ENCODE measurements around the gene APOL6. TPM values are rescaled to one million over a fixed set of nuclear protein-coding genes. Genes with fewer than 3 reads are reported as not detected.
"Not testable (repeated sequence)": the region's sequence is repeated elsewhere in the genome, so short reads cannot be mapped to it uniquely, and the experiment has no call there.

APOL6 gene
- total RNA-seq, 1 donor from 2014 or later, result 4.8 TPM

GRCh38 chr22:35618427-35619223 lies 29.6 kb upstream of the APOL6 start:
- no peaks in the 10 kb centered on the region for H3K27me3 ChIP-seq (ENCODE audit: low read depth)
- peaks cover 63% of the 10 kb centered on the region for H3K4me1 ChIP-seq
- peak overlapping the region; percentile 90 for H3K27ac ChIP-seq (replicated peaks)
- no peaks in the 10 kb centered on the region for H3K9me3 ChIP-seq (replicated peaks)
- H3K4me3 ChIP-seq, result no peak overlapping the region
- peaks cover 9% of the 10 kb centered on the region for H3K36me3 ChIP-seq
- intact Hi-C loops (cut with micrococcal nuclease), result no loop called here
- TF ChIP-seq, protein P1, sequence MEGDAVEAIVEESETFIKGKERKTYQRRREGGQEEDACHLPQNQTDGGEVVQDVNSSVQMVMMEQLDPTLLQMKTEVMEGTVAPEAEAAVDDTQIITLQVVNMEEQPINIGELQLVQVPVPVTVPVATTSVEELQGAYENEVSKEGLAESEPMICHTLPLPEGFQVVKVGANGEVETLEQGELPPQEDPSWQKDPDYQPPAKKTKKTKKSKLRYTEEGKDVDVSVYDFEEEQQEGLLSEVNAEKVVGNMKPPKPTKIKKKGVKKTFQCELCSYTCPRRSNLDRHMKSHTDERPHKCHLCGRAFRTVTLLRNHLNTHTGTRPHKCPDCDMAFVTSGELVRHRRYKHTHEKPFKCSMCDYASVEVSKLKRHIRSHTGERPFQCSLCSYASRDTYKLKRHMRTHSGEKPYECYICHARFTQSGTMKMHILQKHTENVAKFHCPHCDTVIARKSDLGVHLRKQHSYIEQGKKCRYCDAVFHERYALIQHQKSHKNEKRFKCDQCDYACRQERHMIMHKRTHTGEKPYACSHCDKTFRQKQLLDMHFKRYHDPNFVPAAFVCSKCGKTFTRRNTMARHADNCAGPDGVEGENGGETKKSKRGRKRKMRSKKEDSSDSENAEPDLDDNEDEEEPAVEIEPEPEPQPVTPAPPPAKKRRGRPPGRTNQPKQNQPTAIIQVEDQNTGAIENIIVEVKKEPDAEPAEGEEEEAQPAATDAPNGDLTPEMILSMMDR (IDR thresholded peaks at IDR 0.05; ENCODE audit: borderline replicate concordance), result no peak
- no peak for DNase-seq

DNA sequence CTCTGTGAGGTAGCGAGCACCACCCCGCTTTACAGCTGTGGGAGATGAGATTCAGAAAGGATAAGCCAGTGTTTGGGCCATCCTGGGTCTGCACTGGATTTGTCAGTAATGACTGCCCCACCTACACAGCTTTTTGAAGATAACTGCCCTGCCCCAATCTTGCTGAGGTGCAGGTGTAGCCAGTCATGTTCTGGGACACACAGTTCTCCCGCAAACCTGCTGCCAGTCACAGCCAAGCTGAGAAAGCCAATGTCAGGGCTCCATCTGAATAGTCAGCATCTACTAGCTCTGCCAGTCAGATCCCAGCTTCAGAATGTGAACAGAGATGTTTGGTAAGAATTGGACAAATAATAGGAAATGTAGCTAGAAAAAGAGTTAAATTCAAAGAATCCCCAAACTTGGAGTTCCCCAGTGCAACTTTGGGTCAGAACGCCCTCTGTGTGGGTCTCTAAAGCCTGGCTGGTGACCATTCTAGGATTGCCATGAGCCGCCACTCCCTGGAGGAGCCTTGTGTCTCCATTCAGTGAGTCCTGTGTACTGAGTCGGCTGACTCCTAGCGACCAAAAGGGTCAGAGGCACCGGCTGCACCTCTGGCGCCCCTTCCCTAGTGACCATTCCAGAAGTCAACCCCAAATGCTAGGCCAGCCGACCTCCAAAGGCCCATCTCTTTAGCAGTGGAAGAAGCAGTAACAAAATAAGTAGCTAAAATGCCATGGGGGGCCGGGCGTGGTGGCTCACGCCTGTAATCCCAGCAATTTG lies 28.7 kb upstream of the APOL6 start:
- DNase-seq, result no peak
- peaks cover 64% of the 10 kb centered on the region for H3K4me1 ChIP-seq
- H3K36me3 ChIP-seq, result peaks cover 6% of the 10 kb centered on the region
- no peaks in the 10 kb centered on the region for H3K9me3 ChIP-seq (replicated peaks)
- TF ChIP-seq, protein P1 (IDR thresholded peaks at IDR 0.05; ENCODE audit: borderline replicate concordance), result no peak
- intact Hi-C loops (cut with micrococcal nuclease), result no loop called here
- no peaks in the 10 kb centered on the region for H3K27me3 ChIP-seq (ENCODE audit: low read depth)
- H3K4me3 ChIP-seq, result no peak overlapping the region
- peak overlapping the region; percentile 90 for H3K27ac ChIP-seq (replicated peaks)

- intact Hi-C loops (cut with micrococcal nuclease), result no loop called here
- Histone ChIP-seq H3K4me3 (peak overlapping the region; percentile 50), H3K27ac (replicated peaks) (peak overlapping the region; percentile 90), H3K27me3 (ENCODE audit: low read depth) (no peaks in the 10 kb centered on the region), H3K9me3 (replicated peaks) (no peaks in the 10 kb centered on the region), H3K36me3 (no peaks in the 10 kb centered on the region), H3K4me1 (peaks cover 64% of the 10 kb centered on the region)
- TF ChIP-seq, protein P1 (IDR thresholded peaks at IDR 0.05; ENCODE audit: borderline replicate concordance), result no peak
- DNase-seq, result no peak
Measured at GRCh38 chr22:35620624-35621251, 27.5 kb upstream of the APOL6 start.

DNA sequence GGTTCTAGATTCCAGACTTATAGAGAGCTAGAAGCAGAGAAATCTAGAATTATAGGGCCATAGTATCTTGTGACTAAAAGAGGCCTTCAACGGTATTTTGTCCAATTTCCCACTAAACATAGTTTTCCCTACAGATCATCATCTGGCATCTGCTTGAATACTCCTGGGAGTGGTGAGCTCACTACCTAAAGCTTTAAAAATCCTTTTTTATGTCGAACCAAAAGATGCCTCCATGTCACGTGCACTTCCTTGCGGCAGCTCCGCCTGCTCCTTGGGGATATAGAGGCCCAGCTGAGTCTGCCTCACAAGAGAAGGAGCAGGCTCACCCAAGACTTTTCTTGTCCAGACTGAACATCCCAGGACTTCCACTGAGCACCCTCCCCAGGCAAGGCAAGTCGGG lies 26.8 kb upstream of the APOL6 start:
- TF ChIP-seq, protein P1 (IDR thresholded peaks at IDR 0.05; ENCODE audit: borderline replicate concordance), result no peak
- Histone ChIP-seq H3K4me3 (peak overlapping the region; percentile 50), H3K4me1 (peaks cover 69% of the 10 kb centered on the region), H3K9me3 (replicated peaks) (no peaks in the 10 kb centered on the region), H3K27ac (replicated peaks) (peak overlapping the region; percentile 90), H3K36me3 (no peaks in the 10 kb centered on the region), H3K27me3 (ENCODE audit: low read depth) (no peaks in the 10 kb centered on the region)
- intact Hi-C loops (cut with micrococcal nuclease), result no loop called here
- no peak for DNase-seq

GRCh38 chr22:35622191-35622913 lies 25.9 kb upstream of the APOL6 start:
- Histone ChIP-seq H3K9me3 (replicated peaks) (no peaks in the 10 kb centered on the region), H3K36me3 (no peaks in the 10 kb centered on the region), H3K4me3 (peak overlapping the region; percentile 50), H3K27ac (replicated peaks) (peak overlapping the region; percentile 90), H3K27me3 (ENCODE audit: low read depth) (no peaks in the 10 kb centered on the region), H3K4me1 (peaks cover 78% of the 10 kb centered on the region)
- intact Hi-C loops (cut with micrococcal nuclease), result no loop called here
- TF ChIP-seq, protein P1 (IDR thresholded peaks at IDR 0.05; ENCODE audit: borderline replicate concordance), result peak; percentile 14
- DNase-seq, result peak; percentile 65

GRCh38 chr22:35623885-35624284 lies 24.4 kb upstream of the APOL6 start:
- H3K27me3 ChIP-seq (ENCODE audit: low read depth); H3K27ac ChIP-seq (replicated peaks); H3K36me3 ChIP-seq; DNase-seq; H3K9me3 ChIP-seq (replicated peaks); intact Hi-C loops (cut with micrococcal nuclease); H3K4me3 ChIP-seq: not testable (repeated sequence)
- peaks cover 69% of the 10 kb centered on the region for H3K4me1 ChIP-seq

Data from left ventricle myocardium inferior (tissue), 1 donor.